GM18867 (cell line): Measurements from ENCODE around the gene METTL9.
"Not testable (repeated sequence)": the region's sequence is repeated elsewhere in the genome, so short reads cannot be mapped to it uniquely, and the experiment has no call there.

Source experiments
- ATAC-seq: cut with Tn5 transposase; IDR thresholded peaks from one replicate; pipeline ENCODE4 v1.9.1; 2021; ENCODE audit warnings: mild to moderate bottlenecking, moderate library complexity; ENCODE audit not compliant: unreplicated experiment

The METTL9 gene

DNA sequence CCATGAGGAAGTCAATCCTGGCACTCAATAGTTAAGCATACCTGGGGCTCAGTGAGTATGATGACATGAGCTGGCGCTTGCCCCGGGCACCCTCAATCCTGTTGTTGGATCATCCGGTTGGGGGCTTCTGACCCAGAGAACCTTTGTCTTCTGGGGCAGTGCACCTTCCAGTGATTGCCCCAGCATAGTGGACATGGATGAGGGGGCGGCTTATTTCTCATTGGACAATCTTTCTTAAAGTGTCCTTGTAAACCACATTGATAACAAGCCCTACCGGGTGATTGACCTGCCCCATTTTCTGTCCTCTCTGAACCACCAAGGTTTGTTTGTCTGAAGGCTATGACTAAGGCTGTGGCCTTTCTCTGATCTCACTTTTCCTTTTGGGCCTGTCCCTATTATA lies 34.8 kb downstream of the METTL9 start:
- no peak for ATAC-seq

DNA sequence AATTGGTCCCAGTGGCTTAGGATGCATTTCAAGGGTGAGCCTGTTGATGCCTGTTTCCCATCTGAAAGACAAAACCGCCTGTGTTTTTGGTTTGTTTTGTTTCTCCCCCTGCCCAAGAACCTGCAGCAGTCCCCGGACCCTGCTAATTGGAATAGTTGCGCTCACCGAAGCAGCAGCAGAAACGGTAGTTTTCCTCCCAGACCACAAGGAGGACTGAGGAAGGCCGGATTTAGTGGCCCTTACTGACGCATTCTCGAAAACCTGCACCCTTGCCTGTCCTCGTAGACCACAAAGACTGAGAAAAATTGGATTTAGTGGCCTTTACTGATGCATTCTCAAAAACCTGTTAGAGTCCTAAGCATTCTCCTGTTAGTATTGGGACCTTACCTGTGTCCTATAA lies 36.3 kb downstream of the METTL9 start:
- ATAC-seq = not testable (repeated sequence)

DNA sequence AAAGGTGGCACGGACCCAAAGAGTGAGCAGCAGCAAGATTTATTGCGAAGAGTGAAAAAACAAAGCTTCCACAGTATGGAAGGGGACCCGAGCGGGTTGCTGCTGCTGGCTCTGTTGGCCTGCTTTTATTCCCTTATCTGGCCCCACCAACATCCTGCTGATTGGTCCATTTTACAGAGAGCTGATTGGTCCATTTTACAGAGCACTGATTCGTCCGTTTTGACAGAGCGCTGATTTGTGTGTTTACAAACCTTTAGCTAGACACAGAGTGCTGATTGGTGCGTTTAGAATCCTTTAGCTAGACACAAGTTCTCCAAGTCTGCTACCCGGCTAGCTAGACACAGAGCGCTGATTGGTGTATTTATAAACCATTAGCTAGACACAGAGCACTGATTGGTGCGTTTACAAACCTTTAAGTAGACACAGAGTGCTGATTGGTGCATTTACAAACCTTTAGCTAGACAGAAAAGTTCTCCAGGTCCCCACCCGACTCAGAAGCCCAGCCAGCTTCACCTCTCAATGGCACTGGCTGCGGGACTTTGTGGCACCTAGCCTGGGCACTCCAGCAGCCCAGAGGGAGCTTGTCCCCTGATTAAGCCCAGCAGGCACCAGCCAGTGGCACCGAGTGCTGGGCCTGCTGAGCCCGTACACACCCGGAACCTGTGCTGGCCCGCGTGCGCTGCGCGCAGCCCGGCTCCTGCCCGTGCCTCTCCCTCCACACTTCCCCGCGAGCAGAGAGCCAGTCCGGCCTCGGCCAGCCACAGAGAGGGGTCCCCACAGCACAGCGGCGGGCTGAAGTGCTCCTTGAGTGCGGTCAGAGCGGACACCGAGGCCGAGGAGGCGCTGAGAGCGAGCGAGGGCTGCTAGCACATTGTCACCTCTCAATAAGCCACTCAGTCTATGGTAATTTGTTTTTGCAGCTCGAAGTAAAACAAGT lies 37.9 kb downstream of the METTL9 start:
- no peak for ATAC-seq

DNA sequence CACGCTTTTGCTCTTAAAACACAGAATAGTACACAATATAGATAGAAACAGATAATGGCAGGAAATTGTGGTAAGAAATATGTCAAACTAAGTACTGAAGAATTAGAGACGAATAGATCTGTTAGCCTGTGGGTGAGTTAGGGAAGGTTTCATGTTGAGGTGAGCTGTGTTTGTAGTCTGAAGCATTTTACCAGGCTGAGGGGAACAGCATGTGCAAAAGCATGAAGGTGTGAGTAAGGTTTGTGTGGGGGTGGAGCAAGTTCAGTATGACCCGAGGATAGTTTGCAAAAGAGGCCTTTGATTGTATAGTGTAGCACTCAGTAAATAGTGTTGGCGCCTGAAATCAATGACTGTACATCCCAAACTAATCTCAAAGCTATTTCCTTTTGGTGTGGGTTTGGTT lies 39.2 kb downstream of the METTL9 start:
- no peak for ATAC-seq

DNA sequence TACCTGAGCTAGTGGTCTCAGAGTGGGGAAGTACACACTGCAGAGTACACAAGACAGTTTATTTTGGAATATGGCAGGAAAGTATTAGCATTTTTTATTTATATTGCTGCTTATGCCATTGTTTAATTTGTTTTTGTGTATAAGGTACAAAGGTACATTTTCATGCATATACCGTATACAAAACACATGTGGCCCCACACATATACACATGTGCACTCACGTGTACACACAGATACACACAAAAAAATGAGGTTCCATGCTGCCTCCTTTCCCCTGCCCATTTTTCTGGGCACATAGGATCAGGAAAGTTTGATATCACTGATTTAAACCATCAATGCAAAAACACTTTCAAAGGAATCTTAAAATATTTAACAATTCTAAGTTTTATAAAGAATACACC lies 40.1 kb downstream of the METTL9 start:
- ATAC-seq = no peak

DNA sequence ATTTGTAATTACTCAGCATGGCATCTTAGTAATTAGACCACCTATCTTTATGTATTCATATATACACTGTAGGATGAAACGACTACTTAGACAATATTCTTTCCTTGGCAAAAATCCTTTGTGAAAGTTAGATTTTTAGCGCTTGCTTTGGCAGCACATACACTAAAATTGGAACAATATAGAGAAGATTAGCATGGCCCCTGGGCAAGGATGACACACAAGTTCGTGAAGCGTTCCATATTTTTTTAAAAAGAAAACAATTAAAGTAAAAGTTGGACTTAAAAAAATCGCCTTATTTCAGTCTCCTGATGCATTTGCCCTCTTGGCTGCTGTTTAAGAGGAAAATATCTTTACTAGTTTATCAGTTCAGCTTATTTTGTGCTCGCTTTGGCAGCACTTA lies 42.5 kb downstream of the METTL9 start:
- ATAC-seq = no peak

DNA sequence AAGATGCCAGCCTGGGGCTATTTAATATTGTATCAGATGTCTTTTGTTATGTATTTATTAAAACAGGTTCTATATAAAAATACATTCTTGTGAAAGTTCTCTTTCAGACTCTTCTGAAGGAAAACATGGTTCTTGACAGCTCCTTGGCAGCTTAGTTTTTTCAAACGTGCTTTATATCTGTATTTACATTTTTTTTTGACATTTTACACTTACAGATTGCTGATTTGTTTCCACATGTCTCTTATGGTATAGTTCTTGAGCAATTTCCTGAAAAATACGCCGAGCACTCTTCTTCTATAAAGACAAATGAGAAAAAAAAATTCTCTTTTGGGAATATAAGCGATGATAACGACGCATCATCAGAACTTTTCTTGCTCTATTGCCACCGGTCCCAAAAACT lies 43.5 kb downstream of the METTL9 start:
- ATAC-seq = no peak

DNA sequence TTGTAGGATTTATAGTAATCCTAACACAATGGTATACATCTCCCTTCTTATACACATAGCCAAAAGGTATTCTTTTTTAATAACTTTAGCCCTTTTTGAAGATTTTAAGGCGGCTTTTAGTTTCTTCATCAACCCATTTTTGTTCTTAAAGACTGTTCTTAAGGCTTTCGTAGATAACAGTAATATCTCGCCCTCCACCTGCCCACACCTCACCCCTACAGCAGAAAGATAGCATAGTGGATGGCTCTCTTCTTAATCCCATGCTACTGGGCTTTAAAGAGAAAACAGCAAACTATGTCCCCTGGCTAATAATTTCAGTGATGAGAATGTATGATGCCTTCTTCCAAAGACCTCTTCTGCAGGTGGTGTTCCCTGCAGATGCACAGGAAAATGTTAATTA lies 44.4 kb downstream of the METTL9 start:
- ATAC-seq = no peak

DNA sequence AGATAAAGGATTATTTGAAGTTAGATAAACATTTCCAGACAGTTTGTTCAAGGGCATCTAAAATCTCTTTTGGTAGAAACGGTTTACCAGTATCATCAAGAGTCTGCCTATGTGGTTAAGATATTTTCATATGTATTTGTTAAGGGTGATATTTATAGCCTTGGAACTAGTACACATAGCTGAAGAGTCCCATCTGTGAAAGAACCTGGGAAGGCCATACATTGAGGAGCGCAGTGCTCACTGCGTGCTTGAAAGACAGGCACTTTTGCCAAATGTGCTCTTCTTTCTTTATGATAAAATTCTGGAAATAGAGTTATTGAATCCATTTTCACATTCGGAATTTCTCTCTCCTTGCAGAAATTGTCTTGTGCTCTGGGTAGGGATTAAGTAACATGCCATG lies 45.3 kb downstream of the METTL9 start:
- ATAC-seq = no peak

DNA sequence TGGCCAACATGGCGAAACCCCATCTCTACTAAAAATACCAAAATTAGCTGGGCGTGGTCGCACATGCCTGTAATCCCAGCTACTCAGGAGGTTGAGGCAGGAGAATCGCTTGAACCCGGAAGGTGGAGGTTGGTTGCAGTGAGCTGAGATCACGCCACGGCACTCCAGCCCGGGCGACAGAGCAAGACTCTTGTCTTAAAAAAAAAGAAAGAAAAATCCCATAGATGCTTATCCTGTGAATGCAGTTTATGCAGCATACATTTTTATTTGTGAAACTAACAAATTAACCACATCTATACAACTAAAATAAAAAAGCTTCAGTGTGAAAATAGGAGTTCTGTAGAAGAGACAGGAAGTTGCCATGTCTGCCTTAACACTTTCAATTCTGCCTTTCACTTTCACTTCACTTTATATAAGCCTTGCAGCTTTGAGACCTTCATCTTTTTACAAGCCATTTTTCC lies 45.9 kb downstream of the METTL9 start:
- ATAC-seq = peak; percentile 36

DNA sequence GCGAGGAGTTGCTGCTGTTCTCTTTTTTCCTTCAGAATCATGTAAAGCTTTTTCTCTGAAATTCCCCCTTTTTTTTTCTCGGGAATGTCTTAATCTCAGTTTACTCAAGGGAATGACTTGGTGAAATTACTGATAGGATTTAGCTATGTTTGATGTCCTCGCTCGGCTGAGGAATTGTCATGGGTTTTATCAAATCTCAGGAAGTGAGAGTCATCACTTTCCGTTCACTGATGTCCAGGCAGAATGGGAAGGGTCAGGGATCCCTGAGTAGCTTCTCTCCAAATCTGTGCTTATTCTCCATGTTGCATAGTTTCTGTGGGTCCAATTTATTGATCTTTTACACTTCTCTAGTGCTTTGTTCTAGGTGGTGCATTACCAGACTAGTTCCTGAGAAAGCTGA lies 46.7 kb downstream of the METTL9 start:
- no peak for ATAC-seq

DNA sequence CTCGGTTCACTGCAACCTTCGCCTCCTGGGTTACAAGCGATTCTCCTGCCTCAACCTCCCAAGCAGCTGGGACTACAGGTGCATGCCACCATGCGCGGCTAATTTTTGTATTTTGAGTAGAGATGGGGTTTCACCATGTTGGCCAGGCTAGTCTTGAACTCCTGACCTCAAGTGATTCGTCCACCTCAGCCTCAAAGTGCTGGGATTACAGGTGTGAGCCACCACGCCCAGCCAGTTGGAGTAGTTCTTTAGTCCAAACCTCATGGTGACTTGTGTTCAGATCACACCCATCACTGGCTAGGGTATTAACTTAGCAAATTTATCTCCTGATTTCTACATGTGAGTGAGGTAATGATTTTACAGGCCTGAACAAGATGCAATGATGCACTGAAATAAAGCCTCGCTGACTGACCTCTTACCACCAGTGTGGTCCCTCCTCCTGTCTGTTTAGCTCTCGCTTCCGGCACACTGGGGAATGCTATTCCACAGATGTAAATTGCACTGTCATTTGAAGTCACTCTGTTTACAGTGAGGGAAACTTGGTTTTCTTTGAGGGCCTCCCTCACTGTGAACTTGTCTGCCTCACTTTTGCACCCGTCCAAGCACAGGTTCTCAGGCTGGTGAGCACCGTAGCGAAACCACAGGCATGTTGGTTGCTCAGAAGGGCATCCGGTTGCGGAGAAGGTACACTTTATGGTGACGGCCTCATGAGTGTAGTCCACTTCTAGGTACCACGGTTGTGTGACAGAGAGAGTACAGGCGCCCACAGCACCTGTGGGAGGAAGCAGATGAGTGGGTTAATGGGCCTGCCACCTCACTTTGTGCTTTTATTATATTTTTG lies 47.6 kb downstream of the METTL9 start:
- peak; percentile 87 for ATAC-seq

DNA sequence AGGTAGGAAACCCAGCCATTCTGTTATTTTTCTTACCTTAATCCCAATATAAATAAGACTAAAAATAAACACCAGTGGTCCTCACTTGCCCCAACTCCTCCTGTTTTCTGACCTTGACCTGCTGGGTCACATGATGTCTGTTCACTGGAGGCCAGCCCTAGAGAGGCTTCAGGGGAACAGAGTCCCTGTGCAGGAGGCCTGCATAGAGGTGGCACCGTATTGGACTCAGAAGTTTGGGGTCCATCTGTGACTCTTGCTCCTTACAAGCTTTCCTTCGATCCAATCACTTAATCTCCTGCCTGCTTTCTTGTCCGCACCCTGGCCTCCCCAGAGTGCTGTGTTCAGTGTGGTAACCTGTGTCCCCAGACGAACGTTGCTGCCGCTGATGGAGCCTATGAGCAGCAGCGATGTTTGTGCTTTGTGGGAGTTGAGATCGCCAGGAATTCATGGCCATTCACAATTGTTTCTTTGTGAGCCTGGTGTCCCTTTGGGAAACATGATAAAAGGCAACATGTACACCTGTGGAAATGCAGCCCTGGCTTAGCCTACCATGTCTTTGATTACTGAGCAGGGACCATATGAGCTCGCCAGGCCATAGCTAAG lies 48.3 kb downstream of the METTL9 start:
- ATAC-seq = peak; percentile 15

DNA sequence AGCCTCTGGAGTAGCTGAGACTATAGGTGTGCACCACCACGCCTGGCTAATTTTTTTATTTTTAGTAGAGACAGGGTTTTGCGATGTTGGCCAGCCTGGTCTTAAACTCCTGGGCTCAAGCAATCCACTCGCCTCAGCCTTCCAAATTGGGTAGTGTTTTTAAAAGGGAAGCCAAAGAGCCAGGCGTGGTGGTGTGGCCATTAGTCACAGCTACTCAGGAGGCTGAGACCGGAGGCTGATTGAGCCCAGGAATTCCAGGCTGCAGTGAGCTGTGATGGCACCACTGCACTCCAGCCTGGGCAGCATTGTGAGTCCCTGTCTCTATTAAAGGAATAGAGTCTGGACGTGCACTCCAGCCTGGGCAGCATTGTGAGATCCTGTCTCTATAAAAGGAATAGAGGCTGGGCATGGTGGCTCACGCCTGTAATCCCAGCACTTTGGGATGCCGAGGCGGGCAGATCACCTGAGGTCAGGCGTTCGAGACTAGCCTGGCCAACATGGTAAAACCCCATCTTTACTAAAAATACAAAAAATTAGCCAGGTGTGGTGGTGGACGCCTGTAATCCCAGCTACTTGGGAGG lies 50.5 kb downstream of the METTL9 start:
- ATAC-seq = not testable (repeated sequence)

DNA sequence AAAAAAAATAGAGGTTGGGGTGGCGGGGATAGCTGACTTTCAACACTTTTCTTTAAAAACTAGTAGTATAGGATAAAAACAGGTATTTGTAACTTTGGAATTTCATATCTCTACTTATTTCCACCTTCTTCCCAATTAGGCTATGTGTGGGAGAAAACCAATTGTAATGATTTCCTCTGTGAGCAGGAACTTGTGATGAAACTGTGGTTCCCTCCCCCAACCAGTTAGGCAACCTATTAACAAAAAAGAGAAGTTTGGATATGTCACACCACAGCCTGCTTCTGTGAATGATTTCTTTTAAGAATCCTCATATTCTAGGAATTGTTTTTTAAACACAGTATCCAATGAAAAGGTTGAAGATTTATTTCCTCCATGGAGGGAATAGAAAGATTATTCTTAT lies 51.1 kb downstream of the METTL9 start:
- ATAC-seq = no peak

DNA sequence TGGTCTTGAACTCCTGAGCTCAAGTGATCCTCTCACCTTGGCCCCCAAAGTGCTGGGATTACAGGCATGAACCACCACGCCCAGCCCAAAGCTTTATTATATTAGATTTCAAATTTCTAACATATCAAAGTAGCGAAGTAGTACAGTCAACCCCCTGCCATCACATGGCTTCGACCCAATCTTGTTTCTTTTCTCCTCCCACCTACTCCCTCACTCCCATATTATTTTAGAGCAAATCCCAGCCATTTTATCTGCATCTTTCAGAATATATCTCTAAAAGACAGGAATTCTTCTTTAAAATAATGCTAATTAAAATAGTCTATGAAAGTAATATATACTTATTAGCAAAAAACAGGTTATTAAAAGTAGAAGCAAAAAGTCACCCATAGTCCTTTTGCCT lies 52.1 kb downstream of the METTL9 start:
- ATAC-seq = no peak

DNA sequence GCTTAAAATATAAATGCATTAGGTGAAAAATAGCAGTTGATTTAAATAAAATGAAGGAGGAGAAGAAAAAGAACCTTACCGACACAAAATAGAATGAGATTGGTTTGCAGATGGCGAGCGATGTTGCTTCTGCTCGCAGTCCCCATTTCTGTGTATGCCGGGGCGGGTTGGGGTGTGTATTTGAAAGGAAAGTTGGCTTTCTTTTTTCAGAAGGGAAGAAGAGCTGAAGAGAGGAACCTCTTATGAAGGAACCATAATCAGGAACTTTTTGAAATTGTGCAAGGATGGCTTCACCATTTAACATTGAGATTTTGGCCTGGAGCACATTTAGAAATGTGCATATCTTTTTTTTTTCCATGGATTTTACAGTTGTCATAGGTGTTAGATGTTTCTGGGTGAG lies 53.1 kb downstream of the METTL9 start, which contains the start of gene IGSF6:
Gene IGSF6, minus strand, starts transcription at position 156 of the 400 bp plus-strand sequence. Its CDS starts 10 bp downstream, at position 146.
- ATAC-seq = no peak

DNA sequence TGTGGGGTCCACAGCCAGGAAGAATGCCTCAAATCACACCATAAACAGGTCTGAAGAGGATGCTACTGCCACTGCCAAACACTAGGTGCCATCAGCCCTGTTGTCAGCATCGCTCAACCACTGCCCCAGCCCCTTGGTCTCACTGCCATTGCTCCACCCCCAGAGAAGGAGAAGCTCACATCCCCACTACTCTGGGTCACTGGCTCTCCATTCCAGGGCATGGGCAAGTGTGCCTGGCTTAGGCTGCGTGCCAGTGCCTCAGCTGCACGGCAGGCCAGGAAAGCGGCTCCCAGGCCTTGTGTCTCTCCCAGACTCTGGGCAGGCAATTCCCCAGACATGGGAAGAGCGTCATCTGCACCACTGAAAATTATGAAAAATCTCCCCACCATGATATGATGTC lies 54.2 kb downstream of the METTL9 start:
- ATAC-seq = no peak

DNA sequence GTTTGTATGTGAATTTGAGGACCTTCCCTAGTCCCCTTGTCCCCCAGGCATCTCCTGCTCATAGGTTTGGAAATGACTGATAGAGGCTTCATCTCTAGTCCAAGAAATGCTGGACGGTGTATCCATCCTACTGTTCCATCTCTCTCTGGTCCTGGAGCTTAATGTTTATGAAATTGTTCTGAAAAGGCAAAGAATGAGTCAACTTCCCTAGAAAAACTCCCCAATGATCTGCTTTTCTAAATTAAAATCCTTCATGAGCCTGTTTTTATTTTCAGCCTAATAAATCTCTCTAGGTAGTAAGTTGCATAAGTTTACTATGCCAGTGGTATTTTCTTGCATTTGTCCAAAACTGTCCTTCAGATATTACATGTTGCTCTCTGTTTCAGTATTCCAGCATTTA lies 55.1 kb downstream of the METTL9 start:
- ATAC-seq = no peak

DNA sequence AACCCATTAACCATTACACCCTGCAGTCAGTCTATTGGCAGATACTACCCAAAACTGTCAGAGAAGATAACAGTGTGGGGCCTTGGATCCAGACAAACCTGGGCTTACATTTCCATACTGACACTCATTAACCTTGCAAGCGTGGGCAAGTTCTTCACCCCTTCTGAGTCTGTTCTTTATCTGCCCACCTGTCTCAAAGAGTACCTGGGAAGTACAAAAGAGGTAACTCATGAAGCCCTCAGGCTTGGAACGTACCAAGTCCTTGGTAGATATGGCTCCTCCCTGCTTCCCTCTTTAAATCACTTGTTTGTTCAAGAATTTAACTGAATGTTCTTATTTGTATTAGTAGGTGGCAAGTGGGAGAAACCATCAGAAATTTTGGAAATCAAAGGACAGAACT lies 55.5 kb downstream of the METTL9 start:
- ATAC-seq = no peak
